ENCODE measurements around the gene TDP2.

The TDP2 gene

GRCh38 chr6:24694198-24694597, 27.5 kb upstream of the TDP2 start:
- Histone ChIP-seq H3K4me1 (ENCODE audit: control insufficient read depth, insufficient read depth, low read length, unreplicated experiment) (peaks cover 10% of the 10 kb centered on the region), H3K27me3 (ENCODE audit: insufficient read depth, low read length) (no peaks in the 10 kb centered on the region), H2AFZ (ENCODE audit: low read length, unreplicated experiment) (no peak overlapping the region), H3K27ac (ENCODE audit: low read depth, low read length) (no peak overlapping the region), H3K36me3 (ENCODE audit: insufficient read depth, low read length) (no peaks in the 10 kb centered on the region), H3K4me3 (ENCODE audit: low read depth, low read length) (no peak overlapping the region), H3K79me2 (ENCODE audit: control insufficient read depth, insufficient read depth, low read length, unreplicated experiment) (no peaks in the 10 kb centered on the region)

DNA sequence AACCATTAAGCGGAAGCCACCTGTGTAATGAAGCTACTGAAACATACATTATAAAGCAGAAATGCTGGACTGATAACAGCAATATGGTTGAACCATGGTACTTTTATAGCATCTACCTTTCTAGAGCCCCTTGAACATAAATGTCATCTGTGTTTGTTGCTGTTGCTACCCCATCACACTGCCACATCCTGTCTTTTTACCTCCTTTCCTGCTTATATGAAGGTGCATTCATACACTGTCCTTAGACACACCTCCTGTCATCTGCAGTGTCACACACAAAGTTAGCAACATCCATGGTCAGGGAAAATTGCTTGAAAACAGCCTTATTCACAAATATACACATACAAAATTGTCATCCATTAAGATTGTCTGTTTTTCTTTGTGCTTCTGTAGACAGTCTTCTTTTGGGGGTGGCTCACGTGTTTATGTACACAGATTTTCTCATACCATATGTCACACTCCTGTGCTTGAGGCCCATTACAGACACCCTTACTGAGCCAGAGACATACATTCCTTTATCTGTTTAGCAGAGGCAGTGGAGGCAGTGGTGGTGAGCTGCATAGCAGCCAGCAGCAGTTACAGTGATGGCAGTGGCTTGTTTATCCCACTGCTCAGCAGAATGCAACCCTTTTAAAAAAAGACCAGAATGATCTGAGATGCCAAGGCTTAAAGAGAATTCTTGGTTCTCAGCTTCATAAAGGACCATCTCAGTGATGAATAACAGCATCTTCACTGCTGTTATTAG, 26.3 kb upstream of the TDP2 start:
- H3K27me3 ChIP-seq (ENCODE audit: insufficient read depth, low read length) = no peaks in the 10 kb centered on the region
- H3K79me2 ChIP-seq (ENCODE audit: control insufficient read depth, insufficient read depth, low read length, unreplicated experiment) = no peaks in the 10 kb centered on the region
- no peak overlapping the region for H3K4me3 ChIP-seq (ENCODE audit: low read depth, low read length)
- H3K27ac ChIP-seq (ENCODE audit: low read depth, low read length) = no peak overlapping the region
- H3K36me3 ChIP-seq (ENCODE audit: insufficient read depth, low read length) = no peaks in the 10 kb centered on the region
- peaks cover 10% of the 10 kb centered on the region for H3K4me1 ChIP-seq (ENCODE audit: control insufficient read depth, insufficient read depth, low read length, unreplicated experiment)
- H2AFZ ChIP-seq (ENCODE audit: low read length, unreplicated experiment) = no peak overlapping the region

DNA sequence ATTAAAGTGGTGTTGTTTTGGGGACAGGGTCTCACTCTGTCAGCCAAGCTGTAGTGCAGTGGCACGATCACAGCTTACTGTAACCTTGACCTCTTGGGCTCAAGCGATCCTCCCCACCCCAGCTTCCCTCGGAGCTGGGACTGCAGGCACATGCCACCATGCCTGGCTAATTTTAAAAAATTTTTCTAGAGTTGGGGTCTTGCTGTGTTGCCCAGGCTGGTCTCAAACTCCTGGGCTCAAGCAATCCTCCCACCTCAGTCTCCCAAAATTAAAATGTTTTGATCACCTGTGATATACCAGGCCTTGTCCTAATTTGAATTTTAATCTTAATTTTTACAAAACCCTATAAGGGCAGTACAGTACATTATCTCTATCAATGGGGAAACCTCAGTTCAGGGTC, 25.7 kb upstream of the TDP2 start:
- Histone ChIP-seq H3K27ac (ENCODE audit: low read depth, low read length) (no peak overlapping the region), H3K4me3 (ENCODE audit: low read depth, low read length) (no peak overlapping the region), H3K27me3 (ENCODE audit: insufficient read depth, low read length) (no peaks in the 10 kb centered on the region), H2AFZ (ENCODE audit: low read length, unreplicated experiment) (no peak overlapping the region), H3K4me1 (ENCODE audit: control insufficient read depth, insufficient read depth, low read length, unreplicated experiment) (peaks cover 10% of the 10 kb centered on the region), H3K79me2 (ENCODE audit: control insufficient read depth, insufficient read depth, low read length, unreplicated experiment) (no peaks in the 10 kb centered on the region), H3K36me3 (ENCODE audit: insufficient read depth, low read length) (no peaks in the 10 kb centered on the region)

- Histone ChIP-seq H3K79me2 (ENCODE audit: control insufficient read depth, insufficient read depth, low read length, unreplicated experiment) (no peaks in the 10 kb centered on the region), H3K27me3 (ENCODE audit: insufficient read depth, low read length) (no peaks in the 10 kb centered on the region)
Observed at GRCh38 chr6:24692003-24692402, 25.3 kb upstream of the TDP2 start.

DNA sequence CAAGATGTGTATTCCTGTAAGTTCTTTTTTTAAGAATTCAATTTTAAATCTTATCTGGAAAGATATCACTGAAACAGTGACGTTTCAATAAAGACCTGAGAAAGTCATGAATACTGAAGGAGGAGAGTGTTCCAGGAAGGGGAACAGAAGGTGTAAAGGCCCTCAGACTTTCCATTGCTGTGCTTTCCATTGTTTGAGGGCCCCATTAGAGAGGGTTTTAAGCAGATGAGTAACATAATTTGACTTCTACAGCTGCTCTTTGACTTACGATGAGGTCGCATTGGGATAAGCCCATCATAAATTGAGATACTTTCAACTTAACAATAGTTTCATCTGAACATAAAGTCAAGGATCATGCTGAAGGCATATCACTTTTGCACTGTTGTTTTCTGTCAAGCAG, 24.9 kb upstream of the TDP2 start:
- H2AFZ ChIP-seq (ENCODE audit: low read length, unreplicated experiment) = no peak overlapping the region
- no peaks in the 10 kb centered on the region for H3K36me3 ChIP-seq (ENCODE audit: insufficient read depth, low read length)
- H3K79me2 ChIP-seq (ENCODE audit: control insufficient read depth, insufficient read depth, low read length, unreplicated experiment) = no peaks in the 10 kb centered on the region
- no peak overlapping the region for H3K4me3 ChIP-seq (ENCODE audit: low read depth, low read length)
- H3K27ac ChIP-seq (ENCODE audit: low read depth, low read length) = no peak overlapping the region
- H3K27me3 ChIP-seq (ENCODE audit: insufficient read depth, low read length) = no peaks in the 10 kb centered on the region
- peaks cover 10% of the 10 kb centered on the region for H3K4me1 ChIP-seq (ENCODE audit: control insufficient read depth, insufficient read depth, low read length, unreplicated experiment)

More at GRCh38 chr6:24692003-24692402, 25.3 kb upstream of the TDP2 start:
- Histone ChIP-seq H3K27ac (ENCODE audit: low read depth, low read length) (no peak overlapping the region), H2AFZ (ENCODE audit: low read length, unreplicated experiment) (no peak overlapping the region), H3K36me3 (ENCODE audit: insufficient read depth, low read length) (no peaks in the 10 kb centered on the region), H3K4me1 (ENCODE audit: control insufficient read depth, insufficient read depth, low read length, unreplicated experiment) (peaks cover 10% of the 10 kb centered on the region), H3K4me3 (ENCODE audit: low read depth, low read length) (no peak overlapping the region)

DNA sequence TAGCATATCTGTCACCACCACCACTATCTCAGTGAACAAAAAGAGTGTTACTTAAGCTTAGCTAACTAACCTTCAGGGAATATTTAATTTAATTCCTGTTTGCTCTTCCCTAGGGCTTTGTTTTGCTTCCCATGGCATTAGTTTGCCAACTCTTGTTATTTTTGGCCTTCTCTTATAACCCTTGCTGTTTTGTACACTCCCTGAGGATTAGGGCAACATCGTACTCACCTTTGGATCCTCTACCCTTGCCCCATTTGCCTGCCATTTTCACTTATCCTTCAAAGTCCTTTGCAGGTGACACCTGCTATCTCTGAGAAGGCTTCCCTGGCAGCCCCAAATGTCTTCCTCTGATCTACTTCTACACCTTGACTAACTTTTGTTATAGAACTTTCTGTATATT, 23.9 kb upstream of the TDP2 start:
- H3K79me2 ChIP-seq (ENCODE audit: control insufficient read depth, insufficient read depth, low read length, unreplicated experiment) = no peaks in the 10 kb centered on the region
- H2AFZ ChIP-seq (ENCODE audit: low read length, unreplicated experiment) = no peak overlapping the region
- no peak overlapping the region for H3K27ac ChIP-seq (ENCODE audit: low read depth, low read length)
- no peaks in the 10 kb centered on the region for H3K27me3 ChIP-seq (ENCODE audit: insufficient read depth, low read length)
- peaks cover 10% of the 10 kb centered on the region for H3K4me1 ChIP-seq (ENCODE audit: control insufficient read depth, insufficient read depth, low read length, unreplicated experiment)
- no peak overlapping the region for H3K4me3 ChIP-seq (ENCODE audit: low read depth, low read length)
- H3K36me3 ChIP-seq (ENCODE audit: insufficient read depth, low read length) = no peaks in the 10 kb centered on the region

GRCh38 chr6:24689964-24690363, 23.3 kb upstream of the TDP2 start:
- H3K79me2 ChIP-seq (ENCODE audit: control insufficient read depth, insufficient read depth, low read length, unreplicated experiment) = no peaks in the 10 kb centered on the region
- no peak overlapping the region for H2AFZ ChIP-seq (ENCODE audit: low read length, unreplicated experiment)
- H3K4me3 ChIP-seq (ENCODE audit: low read depth, low read length) = no peak overlapping the region
- H3K27me3 ChIP-seq (ENCODE audit: insufficient read depth, low read length) = no peaks in the 10 kb centered on the region
- H3K4me1 ChIP-seq (ENCODE audit: control insufficient read depth, insufficient read depth, low read length, unreplicated experiment) = peaks cover 10% of the 10 kb centered on the region
- H3K27ac ChIP-seq (ENCODE audit: low read depth, low read length) = no peak overlapping the region; the same call in 1 of the 2 replicates
- H3K36me3 ChIP-seq (ENCODE audit: insufficient read depth, low read length) = no peaks in the 10 kb centered on the region

- Histone ChIP-seq H3K27ac (ENCODE audit: low read depth, low read length) (no peak overlapping the region), H3K36me3 (ENCODE audit: insufficient read depth, low read length) (no peaks in the 10 kb centered on the region), H3K27me3 (ENCODE audit: insufficient read depth, low read length) (no peaks in the 10 kb centered on the region), H3K79me2 (ENCODE audit: control insufficient read depth, insufficient read depth, low read length, unreplicated experiment) (no peaks in the 10 kb centered on the region), H2AFZ (ENCODE audit: low read length, unreplicated experiment) (no peak overlapping the region), H3K4me1 (ENCODE audit: control insufficient read depth, insufficient read depth, low read length, unreplicated experiment) (peaks cover 10% of the 10 kb centered on the region), H3K4me3 (ENCODE audit: low read depth, low read length) (no peak overlapping the region)
Observed at GRCh38 chr6:24686946-24687345, 20.2 kb upstream of the TDP2 start.

DNA sequence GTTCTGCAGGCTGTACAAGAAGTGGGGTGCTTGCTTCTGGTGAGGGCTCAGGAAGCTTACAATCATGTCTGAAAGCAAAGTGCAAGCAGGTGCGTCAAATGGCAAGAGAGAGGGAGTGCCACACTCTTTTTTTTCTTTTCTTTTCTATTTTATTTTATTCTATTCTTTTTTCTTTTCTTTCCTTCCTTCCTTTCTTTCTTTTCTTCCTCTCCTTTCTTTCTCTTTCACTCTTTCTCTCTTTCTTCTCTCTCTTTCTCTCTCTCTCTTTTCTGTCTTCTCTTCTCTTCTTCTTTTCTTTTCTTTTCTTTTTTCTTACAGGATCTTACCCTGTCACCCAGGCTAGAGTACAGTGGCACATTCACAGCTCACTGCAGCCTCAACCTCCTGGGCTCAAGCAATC, 19.7 kb upstream of the TDP2 start:
- peaks cover 10% of the 10 kb centered on the region for H3K4me1 ChIP-seq (ENCODE audit: control insufficient read depth, insufficient read depth, low read length, unreplicated experiment)
- H3K79me2 ChIP-seq (ENCODE audit: control insufficient read depth, insufficient read depth, low read length, unreplicated experiment) = no peaks in the 10 kb centered on the region
- H3K36me3 ChIP-seq (ENCODE audit: insufficient read depth, low read length) = no peaks in the 10 kb centered on the region
- H3K27me3 ChIP-seq (ENCODE audit: insufficient read depth, low read length) = no peaks in the 10 kb centered on the region
- no peak overlapping the region for H2AFZ ChIP-seq (ENCODE audit: low read length, unreplicated experiment)
- no peak overlapping the region for H3K27ac ChIP-seq (ENCODE audit: low read depth, low read length)
- H3K4me3 ChIP-seq (ENCODE audit: low read depth, low read length) = no peak overlapping the region

- H3K27ac ChIP-seq (ENCODE audit: low read depth, low read length) = no peak overlapping the region
Observed at GRCh38 chr6:24683297-24684296, 16.9 kb upstream of the TDP2 start.

More at GRCh38 chr6:24683297-24684296, 16.9 kb upstream of the TDP2 start:
- no peaks in the 10 kb centered on the region for H3K4me1 ChIP-seq (ENCODE audit: control insufficient read depth, insufficient read depth, low read length, unreplicated experiment)
- H3K4me3 ChIP-seq (ENCODE audit: low read depth, low read length) = no peak overlapping the region
- H3K36me3 ChIP-seq (ENCODE audit: insufficient read depth, low read length) = no peaks in the 10 kb centered on the region
- H3K79me2 ChIP-seq (ENCODE audit: control insufficient read depth, insufficient read depth, low read length, unreplicated experiment) = no peaks in the 10 kb centered on the region
- H3K27me3 ChIP-seq (ENCODE audit: insufficient read depth, low read length) = no peaks in the 10 kb centered on the region
- H2AFZ ChIP-seq (ENCODE audit: low read length, unreplicated experiment) = no peak overlapping the region

Data from ACC112 (cell line).